Measurements from ENCODE around the gene PARD6B. TPM values are rescaled to one million over a fixed set of nuclear protein-coding genes. Genes with fewer than 3 reads are reported as not detected.
"Not testable (repeated sequence)": the region's sequence is repeated elsewhere in the genome, so short reads cannot be mapped to it uniquely, and the experiment has no call there.

PARD6B gene
- total RNA-seq, 2 experiments from 2014 or later, result 4.4 to 6.1 TPM

DNA sequence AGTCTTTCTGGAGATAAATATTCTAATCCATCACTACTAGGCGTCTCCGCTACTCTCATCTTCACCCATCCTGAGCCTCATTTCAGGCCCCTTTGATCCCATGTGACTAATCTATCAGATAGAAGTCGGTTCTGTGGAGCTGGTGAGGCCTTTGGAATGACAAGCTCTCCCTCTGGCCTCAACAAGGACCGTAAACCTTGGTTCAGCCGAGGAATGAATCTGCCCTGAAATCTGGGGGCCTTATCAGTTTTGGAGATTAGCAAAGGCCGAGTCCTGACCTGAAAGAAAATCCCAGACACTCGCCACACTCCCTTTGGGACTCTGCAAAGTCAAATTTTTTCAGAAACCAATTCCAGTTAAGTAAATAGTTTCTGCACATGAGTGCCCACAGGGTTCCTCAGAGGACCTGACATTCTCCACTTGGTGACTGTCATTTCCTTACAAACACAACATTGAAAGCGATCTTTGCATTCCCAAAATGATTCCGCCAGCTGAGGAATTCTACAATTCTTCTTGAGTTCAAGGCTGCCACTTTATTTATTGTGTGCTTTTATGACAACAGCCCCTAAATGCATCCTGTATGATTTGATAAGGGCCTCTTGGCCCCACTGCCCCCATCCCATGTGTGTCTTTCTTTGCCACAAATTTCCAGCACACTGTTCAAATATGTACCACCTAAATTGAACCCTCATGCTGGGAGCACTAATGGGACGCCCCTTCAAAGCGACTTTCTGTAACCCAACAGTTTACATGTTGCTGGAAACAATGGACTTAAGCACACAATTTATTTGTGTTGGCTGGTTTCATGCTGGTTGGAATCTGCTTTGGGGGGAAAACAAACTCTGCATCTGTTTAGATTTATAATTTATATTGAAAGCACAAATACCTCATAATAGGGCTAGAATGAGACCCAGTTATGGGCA, 30.1 kb upstream of the PARD6B start:
- H3K9me3 ChIP-seq (ENCODE audit: low read length), result no peaks in the 10 kb centered on the region
- DNase-seq (ENCODE audit: low spot score), result no peak
- no peaks in the 10 kb centered on the region for H4K20me1 ChIP-seq (ENCODE audit: insufficient read depth, low read length)
- H3K79me2 ChIP-seq (ENCODE audit: insufficient read depth, low read depth, low read length), result no peaks in the 10 kb centered on the region
- no peaks in the 10 kb centered on the region for H3K9me2 ChIP-seq (ENCODE audit: insufficient read depth, low read length)
- H3K27ac ChIP-seq (ENCODE audit: low read depth, low read length, poor library complexity, severe bottlenecking), result no peak overlapping the region
- no peak overlapping the region for H2AFZ ChIP-seq (ENCODE audit: low read length)
- no TSS peak for BruUV-seq (replicated peaks)
- POLR2A ChIA-PET, result no interaction called here
- no peaks in the 10 kb centered on the region for H3K36me3 ChIP-seq (ENCODE audit: insufficient read depth, low read length)
- TF ChIP-seq CTCF (conservative IDR thresholded peaks at IDR 0.05; ENCODE audit: low read length), result no peak
- TF ChIP-seq EZH2phosphoT487 (IDR thresholded peaks at IDR 0.05; ENCODE audit: borderline replicate concordance, low read depth, low read length), result no peak
- no peaks in the 10 kb centered on the region for H3K4me1 ChIP-seq (ENCODE audit: insufficient read depth, low read length, poor library complexity, severe bottlenecking)
- H3K4me2 ChIP-seq (ENCODE audit: low read length), result no peak overlapping the region
- H3K4me3 ChIP-seq (ENCODE audit: low read depth, low read length, poor library complexity, severe bottlenecking), result no peak overlapping the region
- CTCF ChIA-PET (ENCODE audit: unreplicated experiment), result no interaction called here
- intact Hi-C loops (cut with micrococcal nuclease; ENCODE audit: unreplicated experiment), result no loop called here

DNA sequence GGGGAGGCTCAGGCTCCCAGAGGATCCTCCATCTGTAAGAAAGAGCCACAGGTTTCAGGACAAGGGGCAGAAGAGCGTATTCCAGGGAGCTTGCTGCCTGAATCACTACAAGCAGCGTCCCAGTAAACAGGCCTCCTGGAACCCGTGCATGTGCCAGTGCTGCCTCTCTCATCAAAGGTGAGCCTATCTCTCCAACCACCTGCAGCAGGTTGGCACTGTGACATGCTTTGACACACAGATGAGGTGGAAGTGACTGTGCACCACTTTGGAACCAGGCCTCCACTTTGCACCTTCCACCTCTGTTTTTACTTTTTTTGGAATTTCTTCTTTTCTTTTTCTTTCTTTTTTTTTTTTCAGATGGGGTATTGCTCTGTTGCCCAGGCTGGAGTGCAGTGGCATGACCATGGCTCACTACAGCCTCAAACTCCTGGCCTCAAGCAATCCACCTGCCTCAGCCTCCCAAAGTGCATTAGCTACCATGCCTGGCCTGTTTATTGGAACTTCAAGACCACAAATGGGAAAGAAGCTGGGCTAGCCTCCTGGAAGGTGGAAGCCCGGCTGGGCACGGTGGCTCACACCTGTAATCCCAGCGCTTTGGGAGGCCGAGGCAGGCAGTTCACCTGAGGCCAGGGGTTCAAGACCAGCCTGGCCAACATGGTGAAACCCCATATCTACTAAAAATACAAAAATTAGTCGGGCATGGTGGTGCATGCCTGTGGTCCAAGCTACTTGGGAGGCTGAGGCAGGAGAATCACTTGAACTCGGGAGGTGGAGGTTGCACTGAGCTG, 27.5 kb upstream of the PARD6B start:
- BruUV-seq (replicated peaks); H3K36me3 ChIP-seq (ENCODE audit: insufficient read depth, low read length); H3K9me2 ChIP-seq (ENCODE audit: insufficient read depth, low read length); H3K9me3 ChIP-seq (ENCODE audit: low read length); H3K79me2 ChIP-seq (ENCODE audit: insufficient read depth, low read depth, low read length); intact Hi-C loops (cut with micrococcal nuclease; ENCODE audit: unreplicated experiment); DNase-seq (ENCODE audit: low spot score); CTCF ChIA-PET (ENCODE audit: unreplicated experiment); POLR2A ChIA-PET; H3K4me2 ChIP-seq (ENCODE audit: low read length); H3K4me3 ChIP-seq (ENCODE audit: low read depth, low read length, poor library complexity, severe bottlenecking); H2AFZ ChIP-seq (ENCODE audit: low read length); H3K4me1 ChIP-seq (ENCODE audit: insufficient read depth, low read length, poor library complexity, severe bottlenecking); H3K27ac ChIP-seq (ENCODE audit: low read depth, low read length, poor library complexity, severe bottlenecking); H4K20me1 ChIP-seq (ENCODE audit: insufficient read depth, low read length): not testable (repeated sequence)

- TF ChIP-seq CTCF (conservative IDR thresholded peaks at IDR 0.05; ENCODE audit: low read length) (no peak), EZH2phosphoT487 (IDR thresholded peaks at IDR 0.05; ENCODE audit: borderline replicate concordance, low read depth, low read length) (no peak)
- Histone ChIP-seq H3K36me3 (ENCODE audit: insufficient read depth, low read length) (no peaks in the 10 kb centered on the region), H3K27ac (ENCODE audit: low read depth, low read length, poor library complexity, severe bottlenecking) (no peak overlapping the region), H3K4me1 (ENCODE audit: insufficient read depth, low read length, poor library complexity, severe bottlenecking) (no peaks in the 10 kb centered on the region), H4K20me1 (ENCODE audit: insufficient read depth, low read length) (no peaks in the 10 kb centered on the region), H3K79me2 (ENCODE audit: insufficient read depth, low read depth, low read length) (no peaks in the 10 kb centered on the region), H2AFZ (ENCODE audit: low read length) (no peak overlapping the region), H3K9me3 (ENCODE audit: low read length) (no peaks in the 10 kb centered on the region), H3K9me2 (ENCODE audit: insufficient read depth, low read length) (no peaks in the 10 kb centered on the region), H3K4me3 (ENCODE audit: low read depth, low read length, poor library complexity, severe bottlenecking) (no peak overlapping the region), H3K4me2 (ENCODE audit: low read length) (no peak overlapping the region)
- ChIA-PET POLR2A (no interaction called here), CTCF (ENCODE audit: unreplicated experiment) (no interaction called here)
- DNase-seq (ENCODE audit: low spot score), result no peak
- BruUV-seq (replicated peaks), result no TSS peak
- intact Hi-C loops (cut with micrococcal nuclease; ENCODE audit: unreplicated experiment), result no loop called here
These were observed 26.9 kb upstream of the PARD6B start for GRCh38 chr20:50704514-50704913.
